Myocyte (in vitro differentiated cells): Measurements from ENCODE around the gene IRF1. TPM values are rescaled to one million over a fixed set of nuclear protein-coding genes. Genes with fewer than 3 reads are reported as not detected.
A peak's percentile ranks its signal among the peaks of the same experiment; 100 is the strongest.

Source experiments
- DNase-seq: peaks from one replicate; pipeline ENCODE4 v3.0.0-alpha.2; 2012; ENCODE audit warnings: low read depth
- total RNA-seq: library from RNA; depleted of rRNA; stranded (reverse); fragments of >200 nt; gene quantifications from 2 replicates; pipeline ENCODE4 v1.2.3, GENCODE V29; 2014

IRF1 gene
- total RNA-seq, 1 donor from 2014 or later, result 11.7 TPM

- DNase-seq, result peak; percentile 80
These were observed 10.5 kb upstream of the IRF1 start for GRCh38 chr5:132500931-132501628.

DNA sequence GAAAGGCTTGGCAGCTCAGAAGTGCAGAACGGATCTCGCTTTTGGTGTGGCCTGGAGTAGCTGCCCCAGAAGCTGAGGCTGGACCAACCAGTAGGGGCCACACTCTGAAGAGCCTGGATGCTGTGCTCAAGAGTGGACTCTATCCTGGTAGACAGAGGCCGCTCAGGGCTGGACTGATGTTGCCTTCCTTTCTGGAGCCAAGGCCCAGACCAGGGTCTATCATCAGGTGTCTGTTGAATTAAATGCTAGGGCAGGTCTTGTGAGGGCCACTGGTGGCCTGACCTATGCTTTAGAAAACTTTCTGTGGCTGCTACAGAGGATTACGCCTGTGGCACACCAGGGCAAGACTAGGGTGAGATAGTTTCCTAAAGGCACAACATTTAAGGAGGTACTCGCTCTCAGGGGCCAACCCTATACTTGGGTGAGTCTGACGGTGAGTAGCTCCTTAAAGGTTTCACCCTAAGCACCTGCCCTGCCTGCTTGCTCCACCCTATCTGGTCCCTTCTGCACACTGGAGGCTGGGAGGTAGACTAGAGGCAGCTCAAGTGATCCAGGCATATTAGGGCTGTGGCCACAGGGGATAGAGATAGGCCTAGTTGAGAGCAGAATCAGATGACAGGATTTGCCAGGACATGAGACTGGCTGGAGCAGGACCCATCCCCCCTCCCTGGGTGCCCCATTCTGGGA lies 9.8 kb upstream of the IRF1 start:
- DNase-seq, result no peak

- no peak for DNase-seq
These were observed 9.1 kb upstream of the IRF1 start for GRCh38 chr5:132499440-132500243.

GRCh38 chr5:132498686-132499271 lies 8.2 kb upstream of the IRF1 start:
- DNase-seq, result peak; percentile 92

DNA sequence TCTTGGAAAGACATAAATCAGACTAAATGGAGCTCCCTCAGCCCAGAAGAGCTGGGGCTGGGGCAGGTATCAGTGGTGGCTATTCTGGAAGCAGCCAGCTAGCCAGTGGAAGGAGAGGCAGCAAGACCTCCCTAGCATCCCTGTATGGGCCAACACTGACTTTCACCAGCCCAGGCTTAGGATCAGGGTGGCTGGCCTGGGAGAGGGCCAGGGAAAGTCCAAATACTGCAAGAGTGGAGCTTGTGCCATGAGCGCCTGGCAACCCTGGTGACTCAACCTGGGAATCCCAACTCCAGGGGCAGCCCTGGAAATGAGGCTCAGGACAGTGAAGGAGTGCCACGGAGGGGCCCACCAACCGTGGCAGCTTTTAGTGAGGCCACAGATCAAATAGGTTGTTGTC lies 7.6 kb upstream of the IRF1 start:
- DNase-seq, result peak; percentile 93

DNA sequence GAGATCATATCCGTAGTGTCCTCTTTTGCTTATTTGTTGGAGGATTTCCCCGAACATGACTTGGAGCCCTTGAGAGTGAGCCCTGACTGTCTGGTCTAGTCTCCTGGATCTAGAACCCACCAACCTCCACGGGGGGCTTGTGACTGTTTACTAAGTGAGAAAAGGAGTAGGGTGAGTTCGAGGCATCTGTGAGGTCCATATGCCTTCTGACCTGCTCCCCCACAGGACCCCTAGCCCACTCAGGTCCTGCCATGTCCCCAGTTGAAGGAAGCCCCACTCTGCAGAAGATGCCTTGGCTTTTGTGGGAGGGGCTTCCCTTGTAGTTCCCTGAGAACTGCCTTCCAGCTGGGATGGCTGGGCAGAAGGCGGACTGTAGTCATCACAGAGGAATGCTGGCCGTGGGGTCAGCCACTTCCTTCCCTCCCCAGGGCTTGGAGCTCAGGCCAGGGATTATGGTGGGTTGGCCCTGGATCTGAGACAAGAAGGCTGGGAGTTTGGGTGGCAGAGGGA lies 7.0 kb upstream of the IRF1 start:
- DNase-seq, result peak; percentile 96

DNA sequence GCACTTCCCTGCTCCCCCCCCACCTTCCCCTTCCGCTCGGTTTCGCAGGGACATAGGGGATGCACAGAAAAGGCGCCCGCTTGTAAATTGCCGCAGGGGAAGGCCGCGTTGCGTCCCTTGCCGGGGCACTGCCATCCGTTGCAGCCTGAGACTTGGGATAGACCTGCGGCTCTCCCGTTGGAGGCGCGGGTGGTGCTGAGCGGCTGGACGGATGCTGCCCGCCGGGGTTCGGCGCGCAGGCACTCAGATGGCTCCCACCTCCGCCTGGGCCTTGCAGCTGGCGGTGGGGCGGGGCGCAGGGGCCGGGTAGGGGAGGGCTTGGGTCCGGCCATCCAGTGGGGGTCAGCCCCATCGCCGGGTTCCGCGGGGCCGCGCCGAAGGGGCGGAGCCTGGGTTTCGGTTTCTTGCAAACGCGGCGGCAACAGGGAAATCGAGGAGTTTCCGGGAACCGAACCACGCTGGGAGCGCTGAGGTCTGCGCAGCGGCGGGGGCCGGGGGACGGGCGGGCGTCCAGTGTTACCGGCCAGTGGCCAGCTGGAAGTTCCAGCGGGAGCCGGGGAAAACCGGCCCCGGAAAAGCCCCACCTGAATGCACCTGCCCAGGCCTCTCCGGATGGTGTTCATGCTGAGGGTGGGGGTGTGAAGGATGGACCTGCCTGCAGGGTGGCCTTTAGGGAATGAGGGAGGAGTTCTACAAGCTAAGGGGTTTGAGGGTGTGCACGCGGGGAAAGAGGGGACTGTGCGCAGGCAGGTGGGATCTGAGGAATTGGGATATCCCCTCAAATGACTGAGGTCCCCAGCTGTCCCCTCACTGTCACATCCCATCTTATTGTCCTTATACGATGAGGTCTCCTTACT lies 6.3 kb upstream of the IRF1 start:
- peak; percentile 81 for DNase-seq

DNA sequence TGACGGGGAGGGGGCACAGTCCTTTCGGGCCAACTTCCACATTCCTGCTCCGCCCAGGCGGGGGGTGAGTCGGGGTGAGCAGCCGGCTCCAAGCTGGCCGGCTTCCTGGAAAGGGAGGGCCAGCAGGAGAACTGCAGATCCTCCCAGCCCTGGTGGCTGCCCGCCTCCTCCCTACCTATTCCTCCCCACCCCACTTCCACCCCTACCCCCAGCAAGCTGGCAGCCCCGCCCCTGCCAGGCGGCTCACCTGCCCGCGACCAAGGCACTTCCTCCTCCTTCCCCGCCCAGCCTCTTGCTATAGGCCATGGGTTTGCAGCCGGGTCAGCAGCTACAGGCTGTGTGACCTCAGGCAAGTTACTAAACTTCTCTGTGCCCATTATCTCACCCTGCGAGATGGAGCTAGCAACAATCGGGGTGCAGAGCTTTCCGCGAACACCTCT lies 5.6 kb upstream of the IRF1 start:
- DNase-seq, result peak; percentile 71

DNA sequence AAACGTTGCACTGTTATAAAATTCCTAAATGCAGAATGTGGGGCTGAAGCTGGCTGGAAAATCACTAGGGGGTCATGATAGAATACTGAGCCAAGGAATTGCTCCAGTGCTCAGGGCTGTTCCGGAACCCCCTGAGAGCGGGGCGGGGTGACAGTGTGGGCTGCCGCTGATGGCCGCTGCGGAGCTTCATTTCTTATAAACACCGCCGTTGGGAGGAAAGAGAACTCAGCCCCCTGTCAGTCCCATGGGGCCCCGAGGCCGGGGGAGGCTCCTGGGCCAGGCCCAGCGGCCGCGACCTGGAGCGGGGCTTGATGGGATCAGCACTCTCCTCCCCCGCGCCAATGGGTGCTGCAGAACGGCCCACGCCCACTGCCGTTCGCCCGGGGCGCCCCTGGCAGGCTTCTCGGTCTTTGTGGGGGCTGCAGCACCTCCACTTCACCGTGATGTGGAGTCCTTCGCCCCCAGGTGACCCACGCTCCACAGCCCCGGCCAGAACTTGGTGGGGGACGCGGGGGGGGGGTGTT lies 5.2 kb upstream of the IRF1 start:
- DNase-seq, result peak; percentile 76

DNA sequence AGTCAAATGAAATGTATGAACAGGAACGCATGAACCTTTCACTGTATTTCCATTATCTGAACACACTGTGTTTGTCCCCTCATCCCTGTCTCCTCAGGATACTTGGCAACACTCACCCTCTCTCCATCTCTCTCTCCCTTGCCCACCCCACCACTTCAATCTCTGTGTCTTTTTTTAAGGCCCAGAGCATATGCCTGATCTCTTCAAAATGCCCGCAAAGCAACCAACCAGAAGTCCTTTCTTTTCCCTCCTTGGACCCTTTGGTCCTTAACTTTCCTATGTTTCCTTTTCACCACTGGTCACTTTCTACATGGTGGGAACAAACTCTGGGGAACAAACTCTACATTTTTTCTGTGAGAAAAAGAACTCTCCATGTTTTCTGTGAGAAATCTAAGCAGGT lies 3.2 kb upstream of the IRF1 start:
- no peak for DNase-seq

GRCh38 chr5:132493241-132493640 lies 2.7 kb upstream of the IRF1 start:
- DNase-seq, result no peak

DNA sequence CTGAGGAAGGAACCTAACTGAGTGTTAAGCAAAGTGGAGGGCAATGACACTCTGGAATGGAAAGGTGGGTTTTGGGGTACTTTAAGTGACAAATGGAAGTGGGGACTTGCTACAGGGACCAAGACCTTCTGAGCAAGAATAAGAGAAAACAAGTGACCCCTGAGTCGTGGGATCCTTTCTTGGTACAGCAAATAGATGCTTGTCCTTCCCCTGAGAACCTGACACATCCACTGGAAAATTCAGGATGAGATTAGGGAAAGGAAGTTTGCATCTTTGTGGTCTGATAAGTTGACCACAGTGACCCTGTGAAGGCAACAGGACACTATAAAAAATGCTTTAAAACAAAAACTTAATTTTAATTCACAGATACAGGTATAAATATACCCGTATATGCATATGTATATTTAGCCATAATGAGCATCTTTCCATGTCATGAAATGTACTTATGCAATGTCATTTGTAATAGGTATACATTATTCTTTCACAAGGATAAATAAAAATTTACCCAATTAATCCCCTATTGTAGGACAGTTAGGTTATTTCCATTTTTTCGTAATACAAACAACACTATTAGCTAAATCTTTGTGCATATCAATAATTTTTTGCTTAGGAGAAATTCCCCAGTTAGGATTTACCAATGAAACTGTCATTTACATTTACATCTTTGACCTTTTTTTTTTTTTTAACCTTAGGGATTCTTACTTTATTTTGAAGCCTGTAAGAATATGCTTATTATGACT lies 2.0 kb upstream of the IRF1 start:
- DNase-seq, result no peak

DNA sequence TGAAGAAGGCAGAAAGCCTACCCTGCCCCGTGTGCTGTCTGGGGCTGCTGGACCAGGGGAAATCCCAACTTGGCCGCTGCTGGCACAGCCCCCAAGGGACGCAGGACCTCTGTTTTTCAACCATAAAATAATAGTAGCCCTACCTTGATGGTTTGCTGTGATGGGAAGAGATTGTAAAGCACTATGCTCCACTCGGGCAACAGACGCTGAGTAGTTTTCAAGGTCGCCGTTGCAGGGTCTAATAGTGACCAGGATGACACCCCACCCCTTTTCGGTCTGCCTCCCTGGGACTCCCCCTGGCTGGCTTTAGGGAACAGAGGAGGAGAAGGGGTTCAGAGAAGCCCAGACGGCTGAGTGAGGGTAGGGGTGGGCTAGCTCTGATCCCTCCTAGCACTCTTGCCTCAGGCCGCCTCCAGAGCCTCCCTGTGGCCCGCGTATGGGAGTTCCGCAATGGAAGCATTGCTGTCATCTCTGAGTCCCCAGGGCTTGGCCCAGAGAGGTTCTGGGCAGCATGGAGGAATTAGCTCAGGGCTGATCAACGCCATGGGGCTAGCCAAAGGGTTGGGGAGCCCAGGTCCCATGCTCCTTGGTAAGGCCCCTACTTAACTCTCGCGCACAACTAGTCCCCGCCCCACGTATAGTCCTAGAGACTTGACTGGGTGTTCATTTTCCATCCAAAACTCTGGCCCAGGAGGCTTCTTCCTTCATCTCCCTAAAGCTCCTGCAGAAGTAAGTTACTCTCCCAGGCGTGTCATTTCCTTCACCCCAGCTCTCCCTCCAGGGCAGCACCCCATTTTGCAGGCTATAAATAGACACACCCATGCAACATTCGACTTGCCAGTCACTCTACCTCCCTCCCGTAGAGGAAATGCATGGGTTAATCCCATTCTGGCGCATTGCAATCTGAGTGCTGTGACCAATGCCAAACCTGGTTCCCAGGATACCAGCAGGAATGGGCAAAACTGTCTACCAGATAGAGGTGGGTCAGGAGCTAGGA lies 1.1 kb upstream of the IRF1 start:
- DNase-seq, result no peak

DNA sequence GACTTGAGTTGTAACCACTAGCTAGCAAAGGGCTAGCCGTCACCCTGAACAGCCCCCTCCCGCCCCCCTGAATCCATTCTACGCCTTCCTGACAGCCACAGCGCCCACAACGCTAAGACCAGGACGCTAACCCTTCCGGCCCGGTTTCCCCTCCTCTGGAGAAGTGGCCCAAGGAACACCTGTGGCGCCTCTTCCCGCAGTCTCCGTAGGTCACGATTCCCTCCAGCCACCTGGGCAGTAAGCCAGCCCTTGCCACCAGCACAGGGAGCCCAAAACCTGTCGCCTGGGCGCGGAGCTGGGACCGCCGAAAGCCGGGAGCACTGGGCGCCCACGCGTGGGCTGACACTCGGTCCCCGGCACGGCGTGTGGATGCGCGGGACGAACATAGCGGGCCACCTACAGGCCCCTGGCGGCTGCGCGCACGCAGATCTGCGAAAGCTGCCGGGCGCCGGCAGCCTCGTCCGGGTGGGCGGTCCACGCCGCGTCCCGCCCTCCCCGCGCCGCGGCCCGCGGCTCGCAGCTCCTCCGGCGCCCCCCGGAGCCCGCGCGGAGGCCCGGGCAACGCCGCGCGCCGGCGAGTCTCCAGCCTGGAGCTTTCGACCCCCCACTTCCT lies 596 bp downstream of the IRF1 start:
- DNase-seq, result peak; percentile 64

DNA sequence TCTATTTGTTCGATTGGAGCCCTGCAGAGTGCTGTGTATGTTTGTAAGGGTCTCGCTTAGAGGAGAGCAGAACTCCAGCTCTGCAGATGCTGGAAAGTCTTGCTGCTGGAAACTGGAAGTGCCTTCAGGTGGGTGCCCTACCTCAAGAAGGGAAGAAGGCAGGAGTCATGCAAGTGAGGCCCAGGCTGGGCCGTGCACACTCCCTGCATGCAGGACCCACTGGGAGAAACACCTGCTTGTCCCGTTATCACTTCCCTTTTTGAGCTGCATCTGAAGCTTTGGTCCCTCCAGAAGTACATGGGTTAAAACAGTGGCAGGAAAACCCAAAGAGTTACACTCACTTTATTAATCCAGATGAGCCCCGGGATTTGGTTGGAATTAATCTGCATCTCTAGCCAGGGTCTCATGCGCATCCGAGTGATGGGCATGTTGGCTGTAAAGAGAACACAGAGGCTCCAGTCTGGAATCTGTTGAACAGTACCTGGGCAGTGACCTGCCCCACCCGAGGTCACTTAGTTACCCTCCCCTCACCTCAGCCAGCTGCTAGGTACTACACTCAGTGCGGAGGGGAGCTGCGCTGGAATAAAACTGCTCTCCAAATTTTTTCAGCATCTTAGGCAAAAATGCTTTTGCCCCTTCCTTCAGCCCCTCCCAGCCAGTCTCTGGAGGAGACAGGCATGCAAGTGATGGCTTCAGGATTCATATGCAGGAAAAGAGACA lies 1.4 kb downstream of the IRF1 start:
- DNase-seq, result no peak

DNA sequence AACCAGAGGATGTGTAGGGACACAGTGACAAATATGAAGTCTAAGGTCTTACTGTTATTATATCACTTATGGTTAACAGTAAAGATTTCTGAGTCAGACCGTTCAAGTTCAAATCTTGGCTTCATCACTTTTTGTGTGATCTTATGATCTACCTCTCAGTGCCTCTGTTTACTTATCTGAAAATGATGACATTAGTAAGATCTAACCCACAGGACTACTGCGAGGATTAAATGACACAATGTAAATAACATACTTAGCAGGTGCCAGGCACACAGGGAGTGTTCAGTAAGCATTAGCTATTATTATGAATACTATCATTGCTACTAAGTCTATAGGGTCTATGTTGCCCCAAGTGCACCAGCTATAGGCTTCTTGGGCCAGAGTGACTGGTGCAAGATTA lies 2.0 kb downstream of the IRF1 start:
- no peak for DNase-seq

GRCh38 chr5:132487841-132488555 lies 2.6 kb downstream of the IRF1 start:
- no peak for DNase-seq
